GM04503 (cell line): ENCODE measurements around the gene ALK.
A peak's percentile ranks its signal among the peaks of the same experiment; 100 is the strongest.
"Not testable (repeated sequence)": the region's sequence is repeated elsewhere in the genome, so short reads cannot be mapped to it uniquely, and the experiment has no call there.

Experiments
- DNase-seq: peaks from one replicate; pipeline ENCODE4 v3.0.0-alpha.2; 2012; ENCODE audit warnings: low read depth

Gene ALK

DNA sequence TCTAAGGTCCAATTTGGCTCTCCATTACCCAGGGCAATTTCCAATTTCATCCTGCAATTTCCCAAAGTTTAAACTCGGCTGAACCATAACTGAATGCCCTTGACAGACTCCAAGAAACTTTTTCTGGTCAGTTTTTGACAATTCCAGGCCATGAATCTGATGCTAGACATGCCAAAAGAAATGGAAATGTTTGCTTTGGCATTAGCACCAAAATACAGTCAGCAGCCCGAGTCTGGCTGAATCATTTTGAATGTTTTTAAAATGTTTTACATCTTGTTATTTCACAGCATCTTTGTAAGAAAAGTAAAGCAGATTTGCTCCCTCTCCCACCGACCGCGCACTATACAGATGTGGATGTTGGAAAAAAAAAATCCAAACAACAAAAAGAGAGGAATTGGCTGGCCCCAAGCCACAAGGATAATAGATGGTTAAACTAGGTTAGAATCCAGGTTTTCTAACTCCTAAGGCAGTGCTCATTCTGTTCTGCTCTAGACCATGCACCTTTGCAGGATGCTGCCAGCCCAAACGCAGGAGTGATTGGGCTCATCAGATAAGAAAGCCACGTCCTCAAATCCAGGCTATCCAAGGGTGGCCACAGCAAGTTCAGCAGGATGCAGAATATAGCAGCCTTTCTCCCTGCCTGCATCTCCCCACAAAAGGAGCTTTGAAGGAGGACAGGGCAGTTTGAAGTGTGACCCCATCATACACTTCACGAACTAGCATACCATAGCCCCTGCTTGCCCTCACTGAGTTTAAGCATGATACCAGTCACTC is 167.5 kb downstream of the ALK start:
- peak; percentile 7 for DNase-seq

DNA sequence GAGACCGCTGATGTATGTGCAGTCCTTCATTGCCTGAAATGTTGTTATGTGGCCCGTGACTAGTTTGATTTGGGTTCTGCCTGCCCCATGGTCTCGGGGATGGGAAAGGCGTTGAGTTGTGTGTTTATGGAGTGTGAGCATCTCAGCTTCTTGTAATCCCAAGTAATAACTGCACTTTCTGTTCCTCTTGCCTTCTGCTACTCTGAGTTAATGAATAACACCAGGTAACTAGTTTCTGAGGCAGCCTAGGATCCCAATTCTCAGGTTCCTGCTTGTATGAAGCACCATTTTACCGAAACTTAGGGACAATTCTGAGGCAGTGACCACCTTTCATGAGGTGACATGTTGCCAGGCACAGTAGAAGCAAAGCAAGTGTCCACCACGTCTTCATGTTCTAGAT is 170.0 kb downstream of the ALK start:
- no peak for DNase-seq

DNA sequence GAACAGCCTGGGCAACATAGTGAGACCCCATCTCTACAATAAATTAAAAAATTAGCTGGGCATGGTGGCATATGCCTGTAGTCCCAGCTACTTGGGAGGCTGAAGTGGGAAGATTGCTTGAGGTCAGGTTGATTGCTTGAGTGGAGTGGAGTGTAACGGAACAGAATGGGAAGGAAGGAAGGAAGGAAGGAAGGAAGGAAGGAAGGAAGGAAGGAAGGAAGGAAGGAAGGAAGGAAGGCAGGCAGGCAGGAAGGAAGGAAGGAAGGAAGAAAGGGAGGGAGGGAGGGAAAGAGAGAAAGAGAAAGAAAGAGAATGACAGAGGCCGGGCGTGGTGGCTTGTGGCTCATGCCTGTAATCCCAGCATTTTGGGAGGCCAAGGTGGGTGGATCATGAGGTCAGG is 170.9 kb downstream of the ALK start:
- not testable (repeated sequence) for DNase-seq

DNA sequence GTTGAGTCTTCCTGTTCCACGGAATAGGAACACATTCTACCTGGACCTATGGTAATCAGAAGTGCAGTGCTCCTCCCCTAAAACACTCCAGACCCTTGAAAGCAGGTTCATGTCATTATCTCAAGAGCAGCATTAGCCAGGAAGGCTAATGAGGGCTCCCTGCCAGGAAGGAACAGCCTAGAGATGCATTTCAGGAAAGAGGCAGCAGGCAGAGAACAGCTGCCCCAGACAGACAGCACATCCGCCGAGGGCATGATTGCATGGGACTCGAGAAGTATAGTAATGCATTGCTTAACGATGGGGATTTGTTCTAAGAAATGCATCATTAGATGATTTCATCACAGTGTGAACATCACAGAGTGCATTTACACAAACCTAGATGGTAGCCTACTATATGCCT is 171.5 kb downstream of the ALK start:
- no peak for DNase-seq

DNA sequence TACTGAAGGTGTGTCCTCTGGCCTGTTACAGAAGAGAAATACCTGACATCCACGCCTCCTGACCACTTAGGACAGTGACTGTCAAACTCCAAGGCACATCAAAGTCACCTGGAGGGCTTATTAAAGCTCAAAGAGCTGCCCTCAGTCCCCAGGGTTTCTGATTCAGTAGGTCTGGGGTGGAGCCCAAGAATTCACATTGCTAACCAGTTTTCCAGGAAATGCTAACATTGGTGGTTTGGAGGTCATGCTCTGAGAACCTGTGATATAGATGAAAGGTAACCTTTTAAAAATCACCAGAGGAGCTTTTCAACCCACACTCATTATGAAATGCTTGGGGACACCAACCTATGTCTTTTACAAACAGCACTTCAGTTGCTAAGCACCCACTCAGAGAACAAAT is 172.3 kb downstream of the ALK start:
- DNase-seq, result no peak

DNA sequence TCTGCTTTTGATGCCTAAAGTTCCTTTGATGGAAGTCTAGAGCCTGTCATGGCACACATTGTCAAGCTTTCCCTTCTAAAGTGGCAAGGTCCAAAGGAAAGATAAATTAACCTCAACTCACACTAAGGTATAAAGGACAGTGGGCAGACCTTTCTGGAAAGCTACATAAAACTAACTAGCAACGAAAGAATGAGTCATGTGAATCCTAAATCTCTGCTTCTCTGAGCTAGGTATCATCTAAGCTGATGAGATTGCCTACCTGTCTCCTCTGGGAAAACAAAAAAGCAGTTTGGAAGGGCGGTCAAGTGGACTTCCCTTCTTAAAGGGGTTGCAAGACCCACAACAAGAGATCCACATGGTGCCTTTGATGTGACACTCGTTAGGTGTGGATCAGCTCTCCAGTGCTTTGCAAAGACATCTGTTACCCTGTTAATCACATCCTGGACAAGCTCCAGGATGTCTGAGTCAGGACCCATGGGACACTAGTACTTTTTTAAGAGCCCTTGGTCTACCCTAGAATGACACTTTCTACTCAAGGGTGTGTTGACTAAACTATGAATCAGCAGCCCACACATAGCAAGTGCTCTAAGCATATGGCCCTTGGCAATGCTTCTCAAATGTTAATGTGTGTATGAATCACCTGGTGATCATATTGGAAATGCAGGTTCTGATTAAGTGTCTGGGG is 173.5 kb downstream of the ALK start:
- DNase-seq, result peak; percentile 65

DNA sequence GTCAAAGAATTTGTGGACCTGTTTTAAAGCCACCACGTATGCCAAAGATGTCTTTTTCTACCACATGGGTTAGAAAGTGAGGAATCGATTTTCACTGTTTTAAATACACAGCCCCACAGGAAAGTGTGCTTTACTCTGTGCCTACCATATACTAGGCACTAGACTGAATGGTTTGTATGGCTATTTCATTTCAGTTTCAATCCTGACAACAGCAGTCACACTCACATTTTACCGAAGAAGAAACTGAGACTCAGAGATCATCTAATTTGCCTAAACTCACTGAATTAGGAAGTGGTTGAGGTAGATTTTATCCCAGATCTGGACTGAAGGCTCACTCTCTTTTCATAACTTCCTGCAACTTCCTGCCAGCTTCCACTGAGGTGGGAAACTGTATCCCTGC is 176.4 kb downstream of the ALK start:
- no peak for DNase-seq

DNA sequence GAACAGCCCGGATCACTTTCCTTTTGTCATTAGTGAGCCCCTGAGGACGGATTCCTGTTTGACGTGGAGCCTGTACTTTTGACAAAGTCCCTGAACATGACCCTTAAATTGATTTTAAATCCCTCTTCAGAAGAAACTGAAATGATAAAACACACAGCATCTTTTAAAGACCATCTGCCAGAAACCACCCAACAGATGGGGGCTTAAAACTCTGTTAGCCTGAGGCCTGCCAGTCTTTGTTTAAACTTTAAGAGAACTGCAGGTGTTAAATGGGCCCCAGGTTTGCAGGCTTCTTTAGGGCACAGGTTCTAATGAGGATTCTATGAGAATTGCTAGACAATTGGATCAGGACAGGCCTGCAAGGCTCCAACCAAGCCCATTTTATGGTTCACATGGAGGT is 177.9 kb downstream of the ALK start:
- DNase-seq, result no peak

DNA sequence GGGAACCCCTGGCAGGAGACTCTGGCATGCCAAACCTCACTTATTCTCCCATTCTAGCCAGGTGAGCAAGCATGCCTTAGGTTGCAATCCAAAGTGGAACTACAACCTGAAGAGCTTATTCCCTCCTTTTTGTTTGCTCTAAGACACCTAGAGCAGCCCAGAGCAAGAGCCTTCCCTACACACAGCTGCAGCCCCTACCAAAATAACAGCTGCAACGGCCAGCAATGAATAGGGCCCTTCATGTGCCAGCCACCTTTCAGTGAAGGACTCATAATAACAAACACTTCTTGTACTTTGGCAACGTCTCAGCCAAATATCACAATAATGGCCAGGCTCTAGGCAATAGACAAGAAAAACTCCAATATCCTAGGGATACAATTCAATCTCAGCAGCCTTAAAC is 178.7 kb downstream of the ALK start:
- no peak for DNase-seq

DNA sequence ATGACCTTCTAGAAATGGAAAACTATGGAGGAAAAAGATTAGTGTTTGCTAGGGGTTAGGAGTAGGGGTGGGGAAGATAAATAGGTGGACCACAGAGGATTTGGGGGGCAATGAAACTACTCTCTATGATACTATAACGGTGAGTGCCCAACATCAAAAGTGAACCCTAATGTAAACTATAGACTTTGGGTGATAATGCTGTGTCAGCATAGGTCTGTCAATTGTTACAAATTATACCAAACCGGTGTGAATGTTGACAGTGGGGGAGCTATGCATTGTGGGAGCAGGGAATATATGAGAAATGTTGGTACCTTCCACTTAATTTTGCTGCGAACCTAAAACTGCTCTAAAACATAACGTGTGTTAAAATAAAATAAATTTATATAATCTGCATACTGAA is 180.3 kb downstream of the ALK start:
- DNase-seq, result no peak

DNA sequence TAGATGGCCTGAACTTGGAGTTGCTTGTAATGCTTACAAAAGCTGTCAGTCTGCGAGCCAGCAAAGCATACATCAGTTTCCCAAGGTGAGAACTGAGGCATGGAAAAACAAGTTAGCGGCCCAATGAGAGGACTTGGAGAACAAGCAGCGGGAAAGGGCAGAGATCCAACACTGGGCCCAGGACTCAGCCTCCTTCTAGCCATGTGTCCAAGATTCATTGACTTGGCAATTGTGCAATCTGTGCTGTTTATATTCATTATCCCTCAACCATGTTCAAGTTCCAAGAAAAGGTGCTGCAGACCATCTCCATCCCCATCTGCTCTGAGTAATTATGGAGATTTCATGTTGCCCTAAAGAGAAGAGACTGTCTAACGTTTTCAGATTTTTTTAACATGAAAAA is 187.4 kb downstream of the ALK start:
- no peak for DNase-seq

DNA sequence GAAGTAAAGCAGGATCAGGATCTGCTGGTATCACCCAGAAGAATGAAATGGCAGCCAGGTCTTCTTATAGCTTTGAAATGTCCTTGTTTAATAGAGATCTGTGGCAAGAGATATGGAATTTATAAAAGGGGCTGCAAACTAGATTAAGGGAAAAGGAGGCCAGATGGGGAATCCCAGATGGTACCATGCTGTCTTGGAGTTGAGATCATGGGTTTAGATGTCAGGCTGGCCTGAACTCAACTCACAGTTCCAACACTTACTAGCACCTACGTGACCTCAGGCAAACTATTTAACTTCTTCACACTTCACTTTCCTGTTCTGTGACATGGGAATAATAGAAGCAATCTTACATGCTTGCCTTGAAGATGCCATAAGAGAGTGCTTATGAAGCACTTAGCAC is 188.2 kb downstream of the ALK start:
- no peak for DNase-seq

DNA sequence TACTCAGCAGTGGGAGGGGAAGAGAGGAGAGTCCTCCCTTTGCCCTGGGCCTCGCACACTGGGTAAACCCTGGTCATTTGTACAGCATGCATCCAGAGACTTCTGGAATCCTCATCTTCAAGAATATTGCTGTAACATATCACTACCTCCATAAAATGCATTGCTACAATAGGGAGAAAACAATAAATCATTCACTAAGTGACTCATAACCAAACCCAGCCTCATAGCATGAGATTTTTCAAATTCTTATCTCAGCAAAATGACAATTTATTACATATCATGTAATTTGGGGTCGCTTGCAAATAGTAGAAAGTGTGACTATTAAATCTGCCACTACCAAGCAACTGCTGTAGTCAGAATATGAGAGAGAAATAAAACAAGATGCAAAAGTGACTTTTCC is 189.4 kb downstream of the ALK start:
- no peak for DNase-seq

DNA sequence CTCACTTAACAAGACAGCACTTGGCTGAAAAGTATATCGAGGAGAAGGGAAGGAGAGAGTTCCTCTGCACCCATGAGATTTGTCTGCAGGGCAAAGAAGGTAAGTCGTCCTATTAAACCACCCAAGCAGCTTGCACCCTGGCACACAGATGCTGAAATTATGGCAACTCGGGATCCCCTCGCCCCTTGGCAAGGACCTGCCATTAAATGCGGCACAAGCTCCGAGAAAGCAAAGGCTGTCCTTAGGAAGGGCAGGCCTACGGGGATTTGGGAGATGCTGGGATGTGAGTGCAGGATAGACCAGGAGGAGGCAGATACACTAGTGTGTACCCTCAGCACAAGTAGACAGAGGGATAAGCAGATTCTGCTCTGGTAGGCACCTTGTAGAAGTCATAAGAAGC is 191.5 kb downstream of the ALK start:
- no peak for DNase-seq

DNA sequence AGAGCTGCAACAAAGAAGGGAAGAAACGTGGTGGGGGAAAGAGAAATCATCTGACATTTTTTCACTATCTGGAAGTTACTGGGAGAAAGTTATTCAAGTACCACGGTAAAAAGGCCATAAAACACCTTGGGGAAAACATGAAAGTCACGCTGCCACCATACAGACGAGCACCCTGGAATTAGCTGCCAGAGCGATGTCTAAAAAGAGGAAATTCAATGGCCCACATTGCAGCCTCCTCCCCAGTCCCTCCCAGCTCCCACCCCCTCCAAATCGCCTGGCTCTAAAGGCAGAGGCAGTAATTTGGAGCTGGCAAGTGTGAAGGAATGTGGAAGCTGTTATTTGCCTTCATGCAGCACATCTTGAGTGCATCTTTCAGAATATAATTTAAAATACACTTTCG is 192.0 kb downstream of the ALK start:
- no peak for DNase-seq

DNA sequence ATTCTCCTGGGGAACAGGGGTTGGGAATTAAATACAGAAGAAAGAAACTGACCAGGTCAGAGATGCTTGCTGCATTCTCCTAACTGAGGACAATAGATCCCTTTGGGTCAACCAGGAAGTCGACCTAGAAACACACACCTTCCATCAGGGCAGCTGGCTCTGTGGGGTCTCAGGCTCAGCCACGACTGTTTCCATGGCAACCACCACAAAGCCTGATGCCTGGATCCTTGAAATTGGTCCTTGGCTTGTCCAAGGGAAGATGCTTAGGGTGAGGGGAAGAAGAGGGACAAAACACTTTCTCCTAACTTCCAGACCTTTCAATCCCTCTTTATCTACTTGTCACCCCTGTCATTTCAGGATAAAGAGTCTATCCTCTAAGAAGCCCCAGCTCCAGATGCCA is 194.4 kb downstream of the ALK start:
- no peak for DNase-seq

DNA sequence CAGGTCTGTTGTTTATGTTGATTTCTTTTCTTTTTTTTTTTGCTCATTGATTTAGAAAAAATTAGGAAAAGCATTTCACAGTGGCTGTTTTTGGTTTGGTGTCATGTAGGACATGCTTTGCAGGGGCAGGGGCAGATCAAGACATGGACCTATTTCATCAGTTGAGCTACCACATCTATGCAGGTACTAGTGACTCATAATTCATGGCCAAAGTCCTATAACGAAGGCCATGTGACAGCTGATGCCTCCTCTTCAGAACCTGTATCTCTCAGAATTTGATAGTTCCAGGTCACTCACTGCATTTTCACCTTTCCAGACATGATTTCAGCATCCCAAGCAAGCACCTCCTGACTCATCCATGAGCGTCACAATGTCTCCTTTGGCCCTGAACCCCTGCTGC is 195.8 kb downstream of the ALK start:
- no peak for DNase-seq

DNA sequence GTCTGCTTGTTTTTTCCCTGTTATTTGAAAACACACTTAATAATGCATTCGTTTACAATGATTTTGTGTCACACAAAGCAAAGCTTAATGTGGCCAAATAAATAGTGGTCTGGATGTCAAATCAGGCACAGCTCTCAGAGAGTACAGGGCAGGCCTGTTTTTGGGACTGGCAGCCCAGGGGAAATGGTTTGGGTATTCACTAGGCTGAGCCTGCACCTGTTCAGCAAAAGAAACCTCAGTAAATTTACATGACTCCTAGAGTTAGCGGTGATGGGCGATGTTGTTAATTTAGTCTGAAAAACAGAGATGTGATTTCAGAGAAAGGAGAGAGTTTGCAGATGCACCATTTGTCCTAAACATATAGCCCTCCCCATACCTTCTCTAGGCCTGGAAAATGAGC is 197.1 kb downstream of the ALK start:
- DNase-seq, result no peak

DNA sequence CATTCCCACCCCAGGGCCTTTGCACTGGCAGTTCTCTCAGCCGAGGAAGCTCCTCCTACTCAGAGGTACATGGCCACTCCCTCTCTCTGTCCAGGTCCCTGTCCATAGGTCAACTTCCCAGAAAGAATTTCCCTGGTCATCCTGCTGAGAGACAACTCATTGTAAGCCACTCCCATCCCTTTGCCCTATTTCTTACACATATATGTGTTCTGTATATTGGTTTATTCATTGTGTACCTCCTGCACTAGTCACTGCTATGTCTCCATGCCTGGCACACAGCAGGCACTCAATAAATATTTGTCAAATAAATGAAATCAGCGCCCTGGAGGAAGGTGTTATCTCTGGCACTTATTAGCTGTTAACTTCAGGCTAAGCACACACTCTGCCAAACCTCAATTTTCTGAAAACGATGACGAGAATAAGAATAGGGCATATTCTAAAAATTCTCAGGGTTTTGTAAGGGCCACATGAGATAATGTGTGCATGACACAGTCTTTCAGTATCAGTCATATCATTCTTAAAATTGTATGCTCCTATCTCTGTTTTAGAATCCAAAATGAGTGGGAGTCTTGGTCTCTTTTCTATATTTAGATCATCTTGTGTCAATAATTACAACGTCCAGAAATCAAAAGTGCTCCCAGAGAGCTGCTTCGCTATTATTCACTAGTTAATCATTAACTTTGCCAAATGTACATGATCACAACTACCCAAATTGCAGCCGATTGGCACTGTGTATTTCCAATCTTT is 198.0 kb downstream of the ALK start:
- no peak for DNase-seq

DNA sequence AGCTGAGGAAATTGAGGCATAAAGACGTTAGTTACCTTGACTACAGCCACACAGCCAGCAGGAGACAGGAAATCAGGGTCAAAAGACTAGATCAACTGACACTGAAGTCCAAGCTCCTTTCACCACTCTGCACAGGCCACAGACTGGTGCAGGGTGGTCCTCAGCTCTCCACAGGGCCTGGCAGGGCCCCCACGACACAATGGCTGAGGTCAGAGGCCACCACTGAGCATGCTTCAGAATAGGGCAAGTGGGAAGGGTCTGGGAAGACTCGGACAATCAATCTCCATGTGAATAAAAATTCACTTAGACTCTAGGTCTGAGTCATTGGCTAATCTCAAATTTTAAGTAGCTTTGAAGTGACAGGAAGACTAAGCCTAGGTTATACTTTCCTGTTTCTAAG is 201.7 kb downstream of the ALK start:
- DNase-seq, result no peak

DNA sequence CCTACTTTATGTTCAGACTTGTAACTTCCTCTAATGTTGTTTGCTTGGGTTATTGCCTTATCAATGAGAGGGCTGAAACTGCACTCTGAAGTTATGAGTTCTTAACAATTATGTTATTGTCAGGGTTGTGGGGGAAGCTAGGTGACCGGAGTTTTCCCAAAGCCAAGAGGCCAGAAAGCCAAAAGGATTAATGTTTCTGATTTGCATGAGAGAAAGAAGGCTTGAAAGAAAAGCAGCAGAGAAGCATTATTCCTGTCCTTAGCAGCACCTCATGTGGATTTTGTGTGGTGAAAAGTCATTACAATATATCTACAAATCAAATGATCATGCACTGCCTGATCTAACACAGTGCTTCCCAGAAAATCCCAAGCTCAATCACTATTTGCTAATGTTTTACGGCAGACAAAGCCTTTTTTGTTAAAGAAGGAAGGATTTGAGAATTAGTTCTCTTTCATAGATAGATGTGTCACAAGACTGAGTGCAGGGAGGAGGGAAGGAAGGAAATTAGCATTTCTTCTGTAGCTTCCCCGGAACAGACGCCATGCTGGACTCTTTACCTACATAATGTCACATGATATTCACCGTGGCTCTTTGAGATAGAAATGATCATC is 203.2 kb downstream of the ALK start:
- DNase-seq, result no peak

DNA sequence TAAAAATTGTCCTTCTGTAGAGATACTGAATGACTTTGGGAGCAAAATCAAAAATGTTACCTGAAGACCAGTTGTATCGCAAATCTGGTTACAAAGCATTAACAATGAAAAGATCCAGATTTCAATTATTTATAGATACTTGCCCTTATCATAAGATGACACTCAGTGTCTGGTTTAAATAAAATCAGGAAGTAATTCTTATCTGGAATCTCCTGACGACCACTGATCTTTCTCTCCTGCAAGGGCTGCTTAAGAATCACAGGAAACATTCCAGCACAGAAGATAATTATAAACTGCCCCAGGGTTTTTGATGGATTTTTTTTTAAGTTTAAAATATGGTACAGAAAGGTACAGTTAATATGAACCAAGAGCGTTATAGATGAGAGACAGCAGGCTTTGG is 205.7 kb downstream of the ALK start:
- no peak for DNase-seq

DNA sequence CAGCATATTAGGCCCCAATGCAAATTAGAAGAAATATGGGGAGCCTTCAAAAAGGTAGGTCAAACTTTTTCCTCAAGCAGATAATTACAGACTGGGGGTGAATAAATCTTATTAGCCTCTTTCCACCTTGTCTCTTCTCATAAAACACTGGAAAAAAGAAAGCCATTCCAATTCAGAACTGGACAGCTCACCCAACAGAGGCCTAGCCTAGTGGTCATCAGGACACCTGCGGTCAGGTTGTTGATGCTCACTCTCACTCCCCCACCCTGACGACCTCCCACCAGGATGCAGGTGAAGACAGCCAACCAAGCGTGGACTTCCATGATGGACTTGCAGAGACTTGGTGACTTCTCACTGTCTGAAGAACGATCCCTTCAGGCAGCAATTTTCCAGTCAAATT is 207.1 kb downstream of the ALK start:
- no peak for DNase-seq
